DMS114 treated with DMSO at 0.1 percent for 48 hours (cell line): ENCODE data around the gene CDH13.

ENCODE experiments used
- DNase-seq: peaks from one replicate; lab custom pipeline; 2025; ENCODE audit not compliant: unreplicated experiment; lab: John Stamatoyannopoulos, UW

Gene CDH13

GRCh38 chr16:83215406-83216001 is 588.7 kb downstream of the CDH13 start:
- peak; percentile 22 for DNase-seq

- DNase-seq: no peak
These were observed 592.5 kb downstream of the CDH13 start for GRCh38 chr16:83219285-83219684.

GRCh38 chr16:83220066-83220465 is 593.3 kb downstream of the CDH13 start:
- no peak for DNase-seq

GRCh38 chr16:83224642-83225041 is 597.9 kb downstream of the CDH13 start:
- no peak for DNase-seq

DNA sequence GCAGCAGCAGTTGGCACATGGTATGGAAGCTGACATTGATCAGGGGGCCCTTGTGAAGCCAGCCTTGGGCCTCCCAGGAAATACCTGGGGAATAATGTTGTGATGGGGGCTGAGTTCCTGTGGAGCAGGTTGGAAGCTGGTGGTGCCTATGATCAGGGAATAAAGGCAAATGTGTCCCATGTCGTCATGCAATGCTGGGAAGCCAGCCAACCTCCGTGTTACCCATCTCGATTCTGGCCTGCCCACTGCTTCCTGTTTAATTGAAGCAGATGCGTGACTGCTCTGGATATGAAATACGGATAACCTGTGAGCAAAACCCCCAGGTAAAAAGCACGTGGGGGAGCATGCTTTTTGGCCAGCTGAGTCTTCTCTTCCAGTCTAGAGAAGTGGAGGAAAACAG is 600.6 kb downstream of the CDH13 start:
- DNase-seq: no peak

DNA sequence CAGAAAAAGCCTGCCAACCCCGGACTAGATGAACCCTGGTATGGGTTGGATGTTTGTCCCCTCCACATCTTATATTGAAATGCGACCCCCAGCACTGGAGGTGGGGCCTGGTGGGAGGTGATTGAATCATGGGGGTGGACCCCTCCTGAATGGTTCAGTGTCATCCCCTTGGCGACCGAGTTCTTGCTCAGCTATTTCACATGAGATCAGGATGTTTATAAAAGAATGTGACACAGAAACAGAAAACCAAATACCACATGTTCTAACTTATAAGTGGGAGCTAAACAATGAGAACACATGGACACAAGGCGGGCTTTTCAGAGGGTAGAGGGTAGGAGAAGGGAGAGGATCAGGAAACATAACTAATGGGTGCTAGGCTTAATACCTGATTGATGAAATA is 605.0 kb downstream of the CDH13 start:
- DNase-seq: no peak

DNA sequence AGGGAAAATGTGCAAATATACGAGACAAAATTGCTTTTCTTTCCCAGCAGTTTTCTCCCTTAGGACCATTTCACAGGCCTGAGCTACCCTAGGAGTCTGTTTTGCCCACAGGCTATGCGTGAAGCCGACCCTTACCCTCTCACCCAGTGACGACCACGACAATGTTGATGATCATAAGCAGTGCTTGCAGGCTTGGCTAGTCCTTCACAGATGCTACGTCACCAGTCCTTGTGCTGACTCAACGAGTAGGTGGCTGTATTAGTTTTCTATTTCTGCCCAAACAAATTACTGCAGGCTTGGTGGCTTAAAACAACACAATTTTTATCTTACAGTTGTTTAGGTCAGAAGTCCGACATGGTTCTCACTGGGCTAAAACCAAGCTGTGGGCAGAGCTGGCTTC is 606.4 kb downstream of the CDH13 start:
- no peak for DNase-seq

- DNase-seq: no peak
These were observed 612.4 kb downstream of the CDH13 start for GRCh38 chr16:83238949-83239691.

- no peak for DNase-seq
These were observed 617.3 kb downstream of the CDH13 start for GRCh38 chr16:83244057-83244456.

GRCh38 chr16:83245061-83245460 is 618.3 kb downstream of the CDH13 start:
- DNase-seq: no peak

- DNase-seq: no peak
These were observed 621.1 kb downstream of the CDH13 start for GRCh38 chr16:83247767-83248372.

DNA sequence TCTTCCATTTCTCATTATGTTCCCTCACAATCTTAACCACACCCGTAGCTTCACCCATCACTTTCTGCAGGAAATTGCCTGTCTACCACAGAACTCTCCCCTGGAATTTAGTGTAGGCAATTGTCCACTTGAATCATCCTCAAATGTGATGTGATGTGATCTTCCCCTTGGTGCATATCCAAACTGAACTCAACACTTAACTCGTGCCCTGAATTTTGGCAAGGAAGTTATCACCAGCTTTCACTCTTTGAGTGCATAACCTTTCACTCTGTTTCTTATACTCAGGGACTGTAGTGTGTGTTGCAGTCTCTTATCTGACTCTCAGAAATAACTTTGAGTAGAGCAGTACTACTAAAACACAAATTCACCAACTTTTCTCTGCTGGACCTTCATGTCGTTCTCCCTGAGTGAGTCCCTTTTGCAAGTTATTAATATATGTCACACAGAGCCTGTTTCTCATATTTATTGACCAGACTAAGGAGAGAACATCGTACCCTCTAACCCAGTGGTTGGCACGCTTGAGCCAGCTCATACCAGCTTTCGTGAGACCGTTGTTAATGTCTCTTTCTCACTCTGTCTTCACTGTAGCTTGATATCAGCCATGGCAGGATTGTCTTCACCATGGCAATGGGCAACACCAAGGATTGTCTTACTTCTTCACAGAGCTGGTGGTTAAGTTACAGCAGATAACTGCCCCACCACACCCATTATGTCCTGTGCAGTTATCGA is 622.1 kb downstream of the CDH13 start:
- DNase-seq: no peak

DNA sequence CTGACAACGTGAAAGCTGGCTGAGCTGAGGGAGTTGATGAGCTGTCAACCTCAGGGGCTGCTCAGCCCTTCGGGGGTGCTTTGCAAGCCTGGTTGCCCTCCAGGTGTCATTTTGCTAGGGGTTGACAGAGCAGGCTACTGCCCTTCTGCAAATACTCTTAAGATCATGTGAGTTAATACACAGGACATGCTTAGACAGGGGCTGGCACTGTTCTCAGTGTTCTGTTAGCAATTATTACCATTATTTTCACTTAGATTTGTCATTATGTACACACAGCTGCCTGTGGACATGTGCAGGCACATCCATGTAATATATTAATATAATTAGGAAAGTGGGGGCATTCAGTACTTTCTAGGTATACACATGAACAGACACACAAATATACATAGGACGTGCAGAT is 626.8 kb downstream of the CDH13 start:
- no peak for DNase-seq

GRCh38 chr16:83258366-83258928 is 631.7 kb downstream of the CDH13 start:
- DNase-seq: no peak

DNA sequence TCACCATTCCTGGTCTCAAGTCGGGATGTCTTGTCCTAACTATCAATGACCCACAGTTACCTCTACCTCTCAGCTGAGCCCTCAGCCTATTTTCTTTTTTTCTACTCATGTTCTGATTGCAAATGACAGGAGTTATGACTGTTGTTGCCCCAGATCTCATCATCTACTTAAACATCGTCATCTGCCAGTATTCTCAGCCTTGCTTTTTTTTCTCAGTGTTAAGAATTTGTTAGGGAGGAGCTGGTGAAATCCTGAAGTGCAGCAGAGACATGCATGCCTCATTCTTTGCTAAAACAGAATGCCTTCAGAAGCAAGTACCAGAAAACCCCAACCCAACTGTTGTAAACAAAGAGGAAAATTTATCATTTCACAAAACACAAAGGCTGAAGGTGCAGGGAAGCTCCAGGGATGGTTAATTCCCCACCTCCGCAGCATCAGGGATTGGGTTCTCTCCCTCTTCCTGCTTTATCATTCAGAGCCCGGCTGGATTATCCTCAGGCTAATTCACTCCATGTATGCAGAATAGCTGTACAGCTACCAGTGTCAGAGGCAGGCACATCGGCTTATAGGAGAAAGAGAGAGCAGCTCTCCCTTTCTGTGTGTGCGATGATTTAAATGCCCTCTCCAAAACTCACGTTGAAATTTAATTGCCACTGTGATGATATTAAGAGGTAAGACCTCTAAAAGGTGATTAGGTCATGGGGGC is 640.2 kb downstream of the CDH13 start:
- no peak for DNase-seq

- no peak for DNase-seq
These were observed 641.4 kb downstream of the CDH13 start for GRCh38 chr16:83268169-83268568.

DNA sequence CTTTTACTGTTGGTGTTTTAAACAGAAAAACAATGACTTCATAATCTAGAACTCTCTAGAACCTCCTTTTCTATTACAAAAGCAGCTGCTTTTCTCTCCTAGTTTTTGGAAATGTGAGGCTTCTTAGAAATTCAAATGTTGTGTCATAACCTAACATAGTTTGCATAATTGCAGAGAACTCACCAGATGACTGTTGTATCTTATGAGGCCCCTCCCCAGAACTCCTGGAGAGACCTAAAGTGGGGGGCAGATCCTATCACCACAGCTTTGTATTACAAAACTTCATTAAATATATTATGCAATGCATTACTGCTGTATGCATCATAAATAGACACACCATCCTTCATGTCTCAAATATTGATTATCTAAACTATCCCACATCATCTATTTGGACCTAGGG is 642.3 kb downstream of the CDH13 start:
- DNase-seq: no peak

DNA sequence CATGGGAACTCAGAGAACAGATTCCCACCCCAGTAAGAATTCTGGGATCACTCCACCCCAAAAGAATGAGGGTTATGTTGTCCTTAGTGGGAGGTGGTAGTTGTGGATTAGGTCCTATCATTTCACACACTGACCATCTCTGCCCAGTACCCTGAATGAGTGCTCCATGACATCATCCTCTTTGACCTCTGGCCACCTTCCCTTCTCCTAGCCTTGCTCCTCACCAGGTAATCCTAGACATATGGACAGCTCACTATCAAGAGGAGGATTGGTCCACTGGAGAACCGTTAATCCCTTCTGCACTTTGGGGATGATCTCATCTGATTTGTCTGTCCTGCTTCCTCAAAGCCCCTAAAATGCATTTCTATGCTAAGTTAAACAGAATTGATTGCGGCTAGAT is 642.8 kb downstream of the CDH13 start:
- DNase-seq: no peak

GRCh38 chr16:83270061-83270460 is 643.3 kb downstream of the CDH13 start:
- no peak for DNase-seq

DNA sequence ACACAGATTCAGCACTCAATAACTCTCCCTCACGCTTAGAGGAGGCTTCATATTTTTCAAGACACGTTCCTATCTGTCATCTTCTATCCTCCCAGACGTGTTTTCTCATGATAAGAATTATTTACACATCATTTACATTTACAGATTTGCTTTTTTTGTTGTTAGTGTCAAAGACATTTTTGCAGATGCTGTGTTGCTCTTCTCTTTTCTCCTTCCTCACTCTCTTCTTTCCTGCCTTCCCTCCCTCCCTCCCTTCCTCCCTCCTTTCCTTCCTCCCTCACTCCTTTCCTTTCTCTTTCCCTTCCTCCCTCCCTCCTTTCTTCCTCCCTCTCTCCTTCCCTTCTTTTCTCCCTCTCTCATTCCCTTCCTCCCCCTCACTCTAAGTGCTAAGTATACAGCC is 643.9 kb downstream of the CDH13 start:
- DNase-seq: no peak

DNA sequence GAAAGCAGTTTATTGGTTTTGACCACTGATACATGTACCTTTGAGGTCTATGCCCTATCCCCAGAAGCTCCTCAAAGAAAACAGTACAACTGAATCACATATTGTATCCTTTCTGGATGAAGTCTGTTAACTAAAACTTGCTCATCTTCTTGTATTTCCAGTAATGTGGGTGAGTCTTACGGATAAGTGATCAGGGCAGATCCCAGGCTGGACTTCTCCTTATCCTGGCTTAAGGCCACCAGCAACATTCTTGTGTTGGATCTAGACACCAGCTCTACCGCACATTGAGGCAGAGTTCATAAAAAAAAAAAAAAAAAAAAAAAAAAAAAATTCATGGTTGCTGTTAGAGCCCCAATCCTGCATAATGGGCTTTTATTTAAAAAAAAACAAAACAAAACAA is 644.4 kb downstream of the CDH13 start:
- no peak for DNase-seq
